K562 (cell line): ENCODE results near the gene GGT5.

Source experiments
- C11orf30 ChIP-seq: fragments of 450-650 bp; IDR thresholded peaks from 2 replicates; pipeline ENCODE4 v1.6.1; 2016; ENCODE audit warnings: low read depth, mild to moderate bottlenecking
- EZH2 ChIP-seq: IDR thresholded peaks from 2 replicates; pipeline ENCODE4 v1.6.1; 2012; ENCODE audit warnings: low read depth, mild to moderate bottlenecking, inconsistent platforms, low read length, borderline replicate concordance
- KHSRP ChIP-seq: fragments of 450-650 bp; IDR thresholded peaks from 2 replicates; pipeline ENCODE4 v1.6.1; 2017
- RAD51 ChIP-seq: fragments of 450-650 bp; IDR thresholded peaks from 2 replicates; pipeline ENCODE4 v1.7.1; 2016; ENCODE audit warnings: low read depth, mild to moderate bottlenecking, borderline replicate concordance
- SMC3 ChIP-seq: conservative IDR thresholded peaks from 2 replicates; pipeline ENCODE4 v1.6.1; 2011; ENCODE audit warnings: low read depth, low read length, improper control_type of control experiment; ENCODE audit not compliant: insufficient read depth
- SREBF2 ChIP-seq: sonication (generic); formaldehyde crosslinking; IDR thresholded peaks from 2 replicates; pipeline ENCODE4 v1.4.0; 2020; ENCODE audit warnings: mild to moderate bottlenecking, missing genetic modification reagents
- TCF7L2 ChIP-seq: fragments of 150-350 bp; IDR thresholded peaks from 2 replicates; pipeline ENCODE4 v1.6.1; 2016; ENCODE audit warnings: low read depth, mild to moderate bottlenecking, low read length, moderate library complexity
- ZNF445 ChIP-seq: fragments of 250-450 bp; sonication (Bioruptor Pico); IDR thresholded peaks from 2 replicates; pipeline ENCODE4 v1.4.0; 2020; ENCODE audit warnings: low read depth, mild to moderate bottlenecking, moderate library complexity
- ZNF551 ChIP-seq: fragments of 250-450 bp; sonication (Bioruptor Pico); IDR thresholded peaks from 2 replicates; pipeline ENCODE4 v1.5.0; 2021; ENCODE audit warnings: mild to moderate bottlenecking, moderate library complexity
- TF ChIP-seq, protein P1 (sequence below): sonication (generic); formaldehyde crosslinking; IDR thresholded peaks from 2 replicates; pipeline ENCODE4 v1.8.1; 2023; ENCODE audit warnings: mild to moderate bottlenecking, missing genetic modification reagents
- TF ChIP-seq, protein P2 (sequence below), 2 experiments: fragments of 200-800 bp in 1 of 2; sonication (Bioruptor generic) in 1 of 2; sonication (generic) in 1 of 2; formaldehyde crosslinking in 1 of 2; IDR thresholded peaks in 1 of 2; conservative IDR thresholded peaks in 1 of 2; 2 replicates each; pipeline versions ENCODE4 v1.5.0 to v1.6.1; 2016 to 2020; ENCODE audit warnings: missing compliant biosample characterization in 1 of 2, missing genetic modification characterization in 1 of 2, missing genetic modification reagents in 1 of 2
- TF ChIP-seq, protein P3 (sequence below): sonication (generic); formaldehyde crosslinking; IDR thresholded peaks from 2 replicates; pipeline ENCODE4 v1.9.0; 2022; ENCODE audit warnings: mild to moderate bottlenecking, missing genetic modification reagents

DNA sequence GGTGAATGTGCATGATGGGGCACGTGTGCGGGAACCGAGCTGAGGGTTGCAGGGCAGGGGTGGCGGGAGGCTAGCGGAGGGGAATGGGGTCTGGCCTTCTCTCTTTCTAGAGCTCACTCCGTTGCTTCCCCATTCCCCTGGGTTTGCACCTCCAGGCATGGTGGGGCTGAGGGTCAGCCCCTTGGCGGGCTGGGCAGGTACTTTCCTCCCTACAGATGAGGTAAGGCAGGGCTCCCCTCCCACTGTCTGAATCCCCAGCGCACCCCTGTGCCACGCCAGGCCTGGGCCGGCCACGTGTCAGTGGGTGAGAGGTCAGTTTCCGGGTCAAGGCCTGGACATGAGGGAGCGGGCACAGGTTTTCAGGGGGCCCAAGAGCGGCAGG, 54.7 kb downstream of the GGT5 start:
- TF ChIP-seq ZNF551 (CRISPR knock-in tag) (no peak), C11orf30 (no peak), SREBF2 (CRISPR knock-in tag) (no peak), EZH2 (no peak), TCF7L2 (no peak), ZNF445 (CRISPR knock-in tag) (no peak), SMC3 (no peak), RAD51 (no peak), KHSRP (no peak)
- TF ChIP-seq, protein P1, sequence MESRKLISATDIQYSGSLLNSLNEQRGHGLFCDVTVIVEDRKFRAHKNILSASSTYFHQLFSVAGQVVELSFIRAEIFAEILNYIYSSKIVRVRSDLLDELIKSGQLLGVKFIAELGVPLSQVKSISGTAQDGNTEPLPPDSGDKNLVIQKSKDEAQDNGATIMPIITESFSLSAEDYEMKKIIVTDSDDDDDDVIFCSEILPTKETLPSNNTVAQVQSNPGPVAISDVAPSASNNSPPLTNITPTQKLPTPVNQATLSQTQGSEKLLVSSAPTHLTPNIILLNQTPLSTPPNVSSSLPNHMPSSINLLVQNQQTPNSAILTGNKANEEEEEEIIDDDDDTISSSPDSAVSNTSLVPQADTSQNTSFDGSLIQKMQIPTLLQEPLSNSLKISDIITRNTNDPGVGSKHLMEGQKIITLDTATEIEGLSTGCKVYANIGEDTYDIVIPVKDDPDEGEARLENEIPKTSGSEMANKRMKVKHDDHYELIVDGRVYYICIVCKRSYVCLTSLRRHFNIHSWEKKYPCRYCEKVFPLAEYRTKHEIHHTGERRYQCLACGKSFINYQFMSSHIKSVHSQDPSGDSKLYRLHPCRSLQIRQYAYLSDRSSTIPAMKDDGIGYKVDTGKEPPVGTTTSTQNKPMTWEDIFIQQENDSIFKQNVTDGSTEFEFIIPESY (CRISPR knock-in tag): no peak
- TF ChIP-seq, protein P2, sequence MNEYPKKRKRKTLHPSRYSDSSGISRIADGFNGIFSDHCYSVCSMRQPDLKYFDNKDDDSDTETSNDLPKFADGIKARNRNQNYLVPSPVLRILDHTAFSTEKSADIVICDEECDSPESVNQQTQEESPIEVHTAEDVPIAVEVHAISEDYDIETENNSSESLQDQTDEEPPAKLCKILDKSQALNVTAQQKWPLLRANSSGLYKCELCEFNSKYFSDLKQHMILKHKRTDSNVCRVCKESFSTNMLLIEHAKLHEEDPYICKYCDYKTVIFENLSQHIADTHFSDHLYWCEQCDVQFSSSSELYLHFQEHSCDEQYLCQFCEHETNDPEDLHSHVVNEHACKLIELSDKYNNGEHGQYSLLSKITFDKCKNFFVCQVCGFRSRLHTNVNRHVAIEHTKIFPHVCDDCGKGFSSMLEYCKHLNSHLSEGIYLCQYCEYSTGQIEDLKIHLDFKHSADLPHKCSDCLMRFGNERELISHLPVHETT (CRISPR knock-in tag; conservative IDR thresholded peaks at IDR 0.05 in 1 of 2, IDR thresholded peaks at IDR 0.05 in 1 of 2): no peak
- TF ChIP-seq, protein P3, sequence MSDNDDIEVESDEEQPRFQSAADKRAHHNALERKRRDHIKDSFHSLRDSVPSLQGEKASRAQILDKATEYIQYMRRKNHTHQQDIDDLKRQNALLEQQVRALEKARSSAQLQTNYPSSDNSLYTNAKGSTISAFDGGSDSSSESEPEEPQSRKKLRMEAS (CRISPR knock-in tag): no peak
